ENCODE measurements around the gene PROM2. TPM values are rescaled to one million over a fixed set of nuclear protein-coding genes. Genes with fewer than 3 reads are reported as not detected.

Gene PROM2
- total RNA-seq, 1 donor from 2014 or later = 14.2 TPM

GRCh38 chr2:95333888-95334338 lies 59.7 kb downstream of the PROM2 start:
- no peak overlapping the region for H3K4me3 Mint-ChIP-seq (ENCODE audit: low read depth)
- no peak for DNase-seq (ENCODE audit: low spot score, unreplicated experiment)
- H3K27me3 Mint-ChIP-seq = peaks cover 63% of the 10 kb centered on the region
- peaks cover 13% of the 10 kb centered on the region for H3K4me1 Mint-ChIP-seq (ENCODE audit: low read depth)
- TF ChIP-seq CTCF (IDR thresholded peaks at IDR 0.05; ENCODE audit: unreplicated experiment) = no peak
- no peak overlapping the region for H3K27ac Mint-ChIP-seq
- H3K9me3 Mint-ChIP-seq (ENCODE audit: low read depth) = no peaks in the 10 kb centered on the region
- H3K36me3 Mint-ChIP-seq (ENCODE audit: insufficient read depth) = no peaks in the 10 kb centered on the region

- no peak for DNase-seq (ENCODE audit: low spot score, unreplicated experiment)
- peaks cover 67% of the 10 kb centered on the region for H3K27me3 Mint-ChIP-seq
- no peak overlapping the region for H3K27ac Mint-ChIP-seq
- H3K4me3 Mint-ChIP-seq (ENCODE audit: low read depth) = no peak overlapping the region
- no peaks in the 10 kb centered on the region for H3K36me3 Mint-ChIP-seq (ENCODE audit: insufficient read depth)
- no peaks in the 10 kb centered on the region for H3K9me3 Mint-ChIP-seq (ENCODE audit: low read depth)
- no peak for TF ChIP-seq CTCF (IDR thresholded peaks at IDR 0.05; ENCODE audit: unreplicated experiment)
- H3K4me1 Mint-ChIP-seq (ENCODE audit: low read depth) = peaks cover 9% of the 10 kb centered on the region
Measured at GRCh38 chr2:95334916-95335641, 60.8 kb downstream of the PROM2 start.

GRCh38 chr2:95336406-95336805 lies 62.2 kb downstream of the PROM2 start:
- Mint-ChIP-seq H3K27me3 (peaks cover 71% of the 10 kb centered on the region), H3K9me3 (ENCODE audit: low read depth) (no peaks in the 10 kb centered on the region)
- TF ChIP-seq CTCF (IDR thresholded peaks at IDR 0.05; ENCODE audit: unreplicated experiment) = no peak

GRCh38 chr2:95337829-95338228 lies 63.6 kb downstream of the PROM2 start:
- H3K4me3 Mint-ChIP-seq (ENCODE audit: low read depth) = no peak overlapping the region
- no peaks in the 10 kb centered on the region for H3K9me3 Mint-ChIP-seq (ENCODE audit: low read depth)
- H3K27ac Mint-ChIP-seq = no peak overlapping the region
- H3K36me3 Mint-ChIP-seq (ENCODE audit: insufficient read depth) = no peaks in the 10 kb centered on the region
- peaks cover 79% of the 10 kb centered on the region for H3K27me3 Mint-ChIP-seq
- no peak for DNase-seq (ENCODE audit: low spot score, unreplicated experiment)
- no peak for TF ChIP-seq CTCF (IDR thresholded peaks at IDR 0.05; ENCODE audit: unreplicated experiment)
- H3K4me1 Mint-ChIP-seq (ENCODE audit: low read depth) = no peaks in the 10 kb centered on the region

More at GRCh38 chr2:95336406-95336805, 62.2 kb downstream of the PROM2 start:
- no peak for DNase-seq (ENCODE audit: low spot score, unreplicated experiment)
- Mint-ChIP-seq H3K4me1 (ENCODE audit: low read depth) (no peaks in the 10 kb centered on the region), H3K4me3 (ENCODE audit: low read depth) (no peak overlapping the region), H3K36me3 (ENCODE audit: insufficient read depth) (no peaks in the 10 kb centered on the region), H3K27ac (no peak overlapping the region)

Other genes starting within 250 kb of the PROM2 start
- gene MAL, start 248.7 kb upstream of the PROM2 start, total RNA-seq = not detected in 2 replicates
- gene MRPS5, start 152.6 kb upstream of the PROM2 start, total RNA-seq = 59.8 and 62.5 TPM in 2 replicates
- 32.9 and 34.8 TPM in 2 replicates for gene ZNF514, start 114.6 kb upstream of the PROM2 start, total RNA-seq
- 5.7 and 6.5 TPM in 2 replicates for gene ZNF2, start 108.6 kb upstream of the PROM2 start, total RNA-seq
- 18.0 and 18.4 TPM in 2 replicates for gene ZNF892, start 66.9 kb upstream of the PROM2 start, total RNA-seq
- gene KCNIP3, start 22.9 kb downstream of the PROM2 start, total RNA-seq = 4.3 and 6.3 TPM in 2 replicates
- gene FAHD2A, start 128.3 kb downstream of the PROM2 start, total RNA-seq = 28.8 and 31.1 TPM in 2 replicates
- not detected in 2 replicates for gene TRIM43B, start 210.3 kb downstream of the PROM2 start, total RNA-seq

Measured in progenitor cell of endocrine pancreas (in vitro differentiated cells).